ENCODE measurements around the gene IQCE. TPM values are rescaled to one million over a fixed set of nuclear protein-coding genes. Genes with fewer than 3 reads are reported as not detected.

IQCE gene
- total and polyA plus RNA-seq, 2 experiments from 2014 or later, result 11.8 to 13.3 TPM

- H4K20me1 ChIP-seq (ENCODE audit: insufficient read depth, poor library complexity, severe bottlenecking), result no peaks in the 10 kb centered on the region
- WGBS (ENCODE audit: low lambda C conversion rate, missing lambda C conversion rate), result 90% methylated on average over 29 of the region's 30 CpGs
These were observed 104.5 kb downstream of the IQCE start for GRCh38 chr7:2663121-2663886.

GRCh38 chr7:2663960-2664359, 105.2 kb downstream of the IQCE start:
- no peak overlapping the region for H2AFZ ChIP-seq
- DNase-seq (ENCODE audit: low spot score), result no peak
- H3K9me2 ChIP-seq (replicated peaks; ENCODE audit: insufficient read depth), result no peaks in the 10 kb centered on the region
- no peak overlapping the region for H3K27ac ChIP-seq
- no peak overlapping the region for H3K4me2 ChIP-seq
- no peaks in the 10 kb centered on the region for H3K36me3 ChIP-seq (replicated peaks; ENCODE audit: insufficient read depth, low read depth)
- H4K20me1 ChIP-seq (ENCODE audit: insufficient read depth, poor library complexity, severe bottlenecking), result no peaks in the 10 kb centered on the region
- H3K9me3 ChIP-seq (ENCODE audit: low read depth), result no peaks in the 10 kb centered on the region
- H3K27me3 ChIP-seq, result no peaks in the 10 kb centered on the region
- WGBS (ENCODE audit: low lambda C conversion rate, missing lambda C conversion rate), result 83% methylated on average over 4 of the region's 4 CpGs
- H3K4me1 ChIP-seq (ENCODE audit: insufficient read depth), result no peaks in the 10 kb centered on the region
- no peak overlapping the region for H3K4me3 ChIP-seq
- TF ChIP-seq EZH2phosphoT487 (IDR thresholded peaks at IDR 0.05; ENCODE audit: low read depth, severe bottlenecking, unreplicated experiment) (no peak), CTCF (IDR thresholded peaks at IDR 0.05; ENCODE audit: poor library complexity) (no peak), EZH2 (IDR thresholded peaks at IDR 0.05; ENCODE audit: borderline replicate concordance) (no peak)
- no peaks in the 10 kb centered on the region for H3K79me2 ChIP-seq

More at GRCh38 chr7:2663121-2663886, 104.5 kb downstream of the IQCE start:
- TF ChIP-seq EZH2 (IDR thresholded peaks at IDR 0.05; ENCODE audit: borderline replicate concordance) (no peak), EZH2phosphoT487 (IDR thresholded peaks at IDR 0.05; ENCODE audit: low read depth, severe bottlenecking, unreplicated experiment) (no peak), CTCF (IDR thresholded peaks at IDR 0.05; ENCODE audit: poor library complexity) (no peak)
- no peaks in the 10 kb centered on the region for H3K27me3 ChIP-seq
- H3K9me2 ChIP-seq (replicated peaks; ENCODE audit: insufficient read depth), result no peaks in the 10 kb centered on the region
- H3K9me3 ChIP-seq (ENCODE audit: low read depth), result no peaks in the 10 kb centered on the region
- H3K79me2 ChIP-seq, result no peaks in the 10 kb centered on the region
- no peaks in the 10 kb centered on the region for H3K36me3 ChIP-seq (replicated peaks; ENCODE audit: insufficient read depth, low read depth)
- H3K4me1 ChIP-seq (ENCODE audit: insufficient read depth), result no peaks in the 10 kb centered on the region
- no peak overlapping the region for H3K4me2 ChIP-seq
- no peak overlapping the region for H3K4me3 ChIP-seq
- H3K27ac ChIP-seq, result no peak overlapping the region
- no peak overlapping the region for H2AFZ ChIP-seq
- DNase-seq (ENCODE audit: low spot score), result no peak

Small RNA genes within 50 kb of the gene (microRNA-seq; reads per million reads assigned to microRNA genes)
- not detected for gene MIR4648

Small RNA genes within 50 kb of the gene (small RNA-seq; reads per million reads assigned to genes)
- not detected for gene MIR4648

Other genes with a start within 250 kb of the IQCE start
- 24.7 and 32.0 TPM in 2 replicates for gene SNX8, start 244.5 kb upstream of the IQCE start, total RNA-seq
- 81.4 and 98.0 TPM in 2 replicates for gene SNX8, start 244.5 kb upstream of the IQCE start, polyA plus RNA-seq
- 122 and 131 TPM in 2 replicates for gene EIF3B, start 204.2 kb upstream of the IQCE start, total RNA-seq
- 139 and 145 TPM in 2 replicates for gene EIF3B, start 204.2 kb upstream of the IQCE start, polyA plus RNA-seq
- gene CHST12, start 155.4 kb upstream of the IQCE start, total RNA-seq, result 7.2 and 8.4 TPM in 2 replicates
- 21.5 and 23.2 TPM in 2 replicates for gene CHST12, start 155.4 kb upstream of the IQCE start, polyA plus RNA-seq
- not detected in 2 replicates for gene GRIFIN, start 82.6 kb upstream of the IQCE start, total RNA-seq
- not detected in 2 replicates for gene GRIFIN, start 82.6 kb upstream of the IQCE start, polyA plus RNA-seq
- gene LFNG, start 39.2 kb upstream of the IQCE start, total RNA-seq, result 4.5 and 7.5 TPM in 2 replicates
- gene LFNG, start 39.2 kb upstream of the IQCE start, polyA plus RNA-seq, result 1.2 and 1.6 TPM in 2 replicates
- gene BRAT1, start 3.5 kb upstream of the IQCE start, total RNA-seq, result 15.7 and 19.2 TPM in 2 replicates
- 37.8 and 45.0 TPM in 2 replicates for gene BRAT1, start 3.5 kb upstream of the IQCE start, polyA plus RNA-seq
- gene TTYH3, start 73.0 kb downstream of the IQCE start, total RNA-seq, result 35.8 and 46.3 TPM in 2 replicates
- gene TTYH3, start 73.0 kb downstream of the IQCE start, polyA plus RNA-seq, result 101 and 108 TPM in 2 replicates
- not detected in 2 replicates for gene AMZ1, start 129.2 kb downstream of the IQCE start, total RNA-seq
- 1.4 TPM in 1 of 2 replicates, not detected in the other for gene AMZ1, start 129.2 kb downstream of the IQCE start, polyA plus RNA-seq